GM19238 (cell line): Measurements from ENCODE around the gene PPP4R1.

Source experiments
- DNase-seq: peaks from one replicate; pipeline ENCODE4 v3.0.0; 2011; ENCODE audit warnings: low spot score; ENCODE audit not compliant: insufficient read length

PPP4R1 gene

DNA sequence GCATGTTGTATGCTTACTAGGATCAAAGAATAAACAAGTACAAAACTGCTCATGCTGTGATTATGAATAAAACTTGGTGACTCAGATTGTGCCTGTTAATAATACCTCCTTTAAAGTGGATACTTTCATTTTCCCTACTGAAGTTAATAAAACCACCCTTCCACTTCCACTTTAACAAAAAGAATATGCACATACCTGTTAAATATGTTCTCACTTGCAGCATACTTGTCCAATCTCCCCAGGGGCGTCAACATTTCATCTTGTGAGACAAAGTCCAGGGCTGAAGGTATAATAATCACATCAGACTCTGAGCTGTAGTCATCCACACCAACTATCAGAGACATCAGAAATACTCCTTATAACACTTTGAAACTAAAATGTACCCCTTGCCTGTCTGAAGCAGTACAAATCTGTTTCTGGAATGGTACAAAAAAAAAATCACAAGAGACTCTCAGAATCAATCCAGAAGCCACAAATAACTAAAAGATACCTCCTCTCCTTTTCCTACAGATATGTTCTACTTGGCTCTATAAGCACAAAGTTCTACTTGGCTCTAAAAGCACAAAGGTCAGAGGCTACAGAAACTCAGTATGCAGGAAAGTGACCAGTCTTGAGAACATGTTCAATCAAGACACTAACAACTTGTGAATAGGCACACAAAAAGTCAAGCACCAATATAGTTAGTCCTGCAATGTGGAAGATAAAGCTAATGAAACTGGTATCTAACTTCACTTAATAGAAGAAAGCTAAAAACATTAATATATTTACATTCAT lies 19.3 kb downstream of the PPP4R1 start:
- no peak for DNase-seq

DNA sequence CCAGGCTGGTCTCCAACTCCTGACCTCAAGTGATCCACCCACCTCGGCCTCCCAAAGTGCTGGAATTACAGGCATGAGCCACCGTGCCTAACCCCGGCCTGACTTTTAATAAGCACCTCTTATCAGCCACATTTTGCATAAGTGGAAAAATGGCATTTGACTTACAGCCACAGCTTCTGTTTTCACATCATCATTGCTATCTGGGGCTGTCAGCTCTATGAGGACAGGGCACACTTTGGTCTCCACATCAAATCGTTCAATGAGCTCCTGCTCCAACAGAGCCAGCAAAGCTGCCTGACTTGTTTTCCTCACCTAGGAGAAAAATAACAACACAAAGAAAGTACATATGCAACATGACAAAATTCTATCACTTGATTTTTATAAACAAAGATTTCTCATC lies 26.4 kb downstream of the PPP4R1 start:
- DNase-seq: no peak

DNA sequence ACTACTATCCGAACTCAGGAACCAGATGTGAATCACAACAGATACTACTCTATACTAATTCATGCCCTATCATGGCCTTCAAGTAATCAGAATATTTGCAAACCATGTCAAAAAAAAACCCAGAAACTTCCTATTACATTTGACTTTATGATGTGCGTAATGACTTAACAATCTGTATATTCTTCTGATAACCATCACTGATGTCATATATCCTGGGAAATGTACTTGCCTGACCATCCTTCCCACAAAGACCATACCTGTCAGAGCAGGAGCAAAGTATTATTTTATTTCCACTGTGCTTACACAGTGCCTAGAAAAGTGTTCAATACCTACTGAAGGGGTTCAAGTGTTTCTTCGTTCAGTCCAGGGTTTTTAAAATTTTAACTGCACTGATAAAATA lies 27.5 kb downstream of the PPP4R1 start:
- no peak for DNase-seq

DNA sequence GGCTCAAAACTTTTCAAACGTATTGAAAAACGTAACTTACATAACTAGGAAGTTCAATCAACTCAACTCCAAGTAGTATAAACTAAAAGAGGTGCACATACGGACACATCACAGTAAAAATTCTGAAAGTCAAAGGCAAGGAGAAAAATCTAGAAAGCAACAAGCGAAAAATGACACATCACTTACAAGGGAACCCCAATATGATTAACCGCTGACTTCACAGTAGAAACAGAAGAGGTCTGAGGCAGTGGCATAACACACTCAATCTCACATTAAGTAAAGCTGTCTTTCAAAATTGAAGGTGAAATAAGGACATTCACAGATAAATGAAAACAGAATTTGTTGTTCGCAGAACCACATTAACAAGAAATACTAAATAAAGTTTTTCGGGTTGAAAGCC lies 32.7 kb downstream of the PPP4R1 start:
- DNase-seq: no peak

DNA sequence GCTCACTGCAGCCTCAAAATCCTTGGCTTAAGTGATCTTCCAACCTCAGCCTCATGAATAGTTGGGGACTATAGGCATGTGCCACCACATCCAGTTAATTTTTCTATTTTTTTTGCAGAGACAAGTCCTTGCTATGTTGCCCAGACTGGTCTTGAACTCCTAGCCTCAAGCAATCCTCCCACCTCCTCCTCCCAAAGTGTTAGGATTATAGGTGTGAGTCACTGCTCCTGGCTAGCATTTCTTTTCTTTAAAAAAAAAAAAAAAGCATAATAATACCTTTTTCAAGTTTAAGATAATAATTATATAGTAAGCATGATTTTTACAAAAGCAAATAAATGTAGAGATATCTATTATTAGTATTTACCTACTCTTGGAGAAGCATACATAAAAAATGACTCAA lies 36.1 kb downstream of the PPP4R1 start:
- no peak for DNase-seq

DNA sequence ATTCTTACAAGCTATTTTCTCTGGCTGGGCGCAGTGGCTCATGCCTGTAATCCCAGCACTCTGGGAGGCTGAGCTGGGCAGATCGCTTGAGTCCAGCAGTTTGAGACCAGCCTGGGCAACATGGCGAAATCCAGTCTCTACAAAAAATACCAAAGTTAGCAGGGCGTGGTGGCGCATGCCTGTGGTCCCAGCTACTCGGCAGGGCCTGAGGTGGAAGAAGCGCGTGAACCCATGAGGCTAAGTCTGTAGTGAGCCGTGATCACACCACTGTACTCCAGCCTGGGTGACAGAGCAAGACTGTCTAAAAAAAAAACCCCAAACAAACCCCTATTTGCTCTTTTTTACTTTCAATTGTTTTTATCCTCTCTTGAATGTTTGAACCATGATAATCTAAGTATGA lies 37.0 kb downstream of the PPP4R1 start:
- no peak for DNase-seq

DNA sequence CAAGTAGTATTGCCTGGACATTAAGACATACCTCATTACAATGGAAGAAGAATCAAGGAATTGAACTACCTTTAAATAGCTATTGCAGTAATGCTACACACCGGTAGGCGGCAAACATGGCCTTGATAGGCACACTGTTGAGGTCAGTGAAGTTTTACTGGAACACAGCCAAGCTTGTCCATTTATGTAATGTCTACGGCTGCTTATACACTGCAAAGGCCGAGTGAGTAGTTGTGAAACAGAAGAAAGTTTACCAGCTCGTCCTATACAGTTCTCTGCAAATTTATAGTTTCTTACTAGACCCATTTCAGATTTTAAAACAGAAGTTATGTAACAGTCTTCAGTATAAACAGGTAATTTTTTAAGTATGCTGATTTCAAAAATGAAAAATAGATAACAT lies 38.8 kb downstream of the PPP4R1 start:
- peak; percentile 2 for DNase-seq

DNA sequence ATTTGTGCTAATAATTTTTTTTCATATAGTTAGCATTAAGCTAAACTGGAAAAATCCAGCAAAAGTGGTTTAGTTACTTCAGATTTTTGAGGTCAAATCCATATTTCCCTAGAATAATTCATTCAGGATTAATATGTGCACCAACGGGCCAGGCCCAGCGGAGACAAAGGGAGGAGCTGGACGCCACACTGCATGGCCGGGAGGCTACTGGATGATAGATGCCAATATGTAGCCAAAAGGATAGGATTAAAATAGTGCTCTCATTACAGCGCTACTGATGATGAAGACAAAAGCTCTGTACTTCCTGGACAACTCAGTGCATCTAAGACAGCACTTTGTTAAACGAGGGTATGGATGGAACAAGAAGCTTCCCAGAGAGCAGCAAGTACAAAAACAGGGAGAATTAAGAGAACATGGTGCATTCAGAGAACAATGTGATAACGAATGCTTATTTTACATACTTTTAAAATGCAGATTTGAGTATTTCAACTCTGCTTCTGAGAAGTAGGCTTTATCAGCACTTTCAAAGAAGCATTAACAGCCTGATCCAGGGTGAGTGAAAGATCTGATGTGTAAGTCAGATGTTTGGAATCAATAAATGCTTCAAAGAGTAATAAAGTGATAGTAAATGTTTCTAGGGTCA lies 39.8 kb downstream of the PPP4R1 start:
- no peak for DNase-seq

DNA sequence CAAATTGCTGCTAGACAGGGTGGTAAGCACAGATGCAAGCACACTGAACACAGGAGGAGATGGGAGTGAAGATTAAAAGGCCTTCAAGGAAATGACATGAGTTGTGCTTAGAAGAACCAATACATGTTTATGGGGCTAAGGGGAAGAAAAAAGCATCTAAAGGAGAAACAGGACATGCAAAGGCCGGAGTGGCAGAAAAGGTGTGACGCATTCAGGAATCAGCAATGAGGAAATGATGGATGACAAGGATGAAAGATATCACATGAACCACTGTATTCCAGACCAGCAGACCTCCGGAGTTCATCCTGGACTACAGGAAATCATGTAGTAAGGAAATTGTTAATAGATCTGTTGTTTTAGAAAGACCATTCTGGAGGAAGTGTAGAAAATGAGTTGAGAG lies 42.8 kb downstream of the PPP4R1 start:
- no peak for DNase-seq

DNA sequence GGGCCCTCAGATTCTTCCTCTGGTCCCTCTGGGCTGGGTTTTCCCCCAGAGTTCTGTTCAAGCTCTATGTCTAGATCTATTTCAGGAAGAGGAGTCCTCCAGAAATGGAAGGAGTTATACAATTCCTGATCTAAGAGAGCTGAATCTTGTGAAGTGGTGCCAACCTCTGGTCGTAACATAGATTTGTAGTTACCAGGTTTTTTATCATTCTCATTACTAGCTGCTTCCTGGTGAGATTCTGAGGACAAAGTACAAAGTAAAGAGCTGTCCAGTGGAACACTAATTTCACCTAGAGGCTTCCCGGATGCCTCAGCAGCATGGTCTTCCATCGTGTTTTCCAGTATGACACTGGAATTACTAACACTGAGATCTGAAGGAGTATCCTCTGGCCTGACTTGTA lies 44.1 kb downstream of the PPP4R1 start:
- DNase-seq: no peak

DNA sequence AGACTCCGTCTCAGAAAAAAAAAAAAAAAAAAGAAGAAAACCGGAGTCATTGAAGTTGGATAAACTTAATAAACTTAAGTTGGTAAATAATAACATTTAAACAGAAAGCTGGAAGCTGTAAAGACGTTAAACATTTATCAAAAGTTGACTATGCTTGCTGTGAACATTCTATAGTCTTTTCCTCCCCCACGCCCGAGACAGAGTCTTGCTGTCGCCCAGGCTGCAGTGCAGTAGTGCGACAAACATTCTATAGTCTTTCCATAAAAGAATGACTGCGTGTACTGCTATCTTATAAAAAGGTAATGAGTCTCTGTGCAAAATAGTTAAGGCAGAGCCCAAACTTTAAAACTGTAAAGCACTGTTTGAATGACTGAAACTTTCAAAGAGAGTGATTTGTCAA lies 45.2 kb downstream of the PPP4R1 start:
- no peak for DNase-seq

DNA sequence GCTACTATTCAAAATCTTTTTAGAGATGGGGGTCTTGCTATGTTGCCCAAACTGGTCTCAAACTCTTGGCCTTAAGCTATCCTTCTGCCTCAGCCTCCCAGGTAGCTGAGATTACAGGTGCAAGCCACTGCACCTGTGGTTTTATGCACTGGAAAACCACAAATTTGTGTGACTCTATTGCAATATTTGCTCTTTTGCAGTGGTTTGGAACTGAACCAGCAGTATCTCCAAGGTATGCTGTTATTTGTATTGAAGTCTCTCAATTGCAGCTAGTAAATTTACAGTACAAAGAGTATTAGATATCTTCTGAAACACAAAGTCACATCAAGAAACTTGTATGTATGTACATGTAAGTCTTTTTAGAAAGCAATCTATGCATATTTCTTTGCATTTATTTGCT lies 46.2 kb downstream of the PPP4R1 start:
- no peak for DNase-seq

DNA sequence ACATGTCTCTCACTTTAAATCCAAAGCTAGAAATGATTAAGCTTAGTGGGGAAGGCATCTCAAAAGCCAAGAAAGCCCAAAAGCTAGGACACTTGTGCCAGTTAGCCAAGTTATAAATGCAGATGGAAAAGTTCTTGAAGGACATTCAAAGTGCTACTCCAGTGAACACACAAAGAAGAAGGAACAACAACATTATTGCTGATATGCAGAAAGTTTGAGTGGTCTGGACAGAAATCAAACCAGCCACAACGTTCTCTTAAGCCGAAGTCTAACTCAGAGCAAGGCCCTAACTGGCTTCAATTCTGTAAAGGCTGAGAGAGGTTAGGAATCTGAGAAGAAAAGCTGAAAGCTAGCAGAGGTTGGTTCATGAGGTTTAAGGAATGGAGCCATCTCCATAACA lies 49.0 kb downstream of the PPP4R1 start:
- no peak for DNase-seq

DNA sequence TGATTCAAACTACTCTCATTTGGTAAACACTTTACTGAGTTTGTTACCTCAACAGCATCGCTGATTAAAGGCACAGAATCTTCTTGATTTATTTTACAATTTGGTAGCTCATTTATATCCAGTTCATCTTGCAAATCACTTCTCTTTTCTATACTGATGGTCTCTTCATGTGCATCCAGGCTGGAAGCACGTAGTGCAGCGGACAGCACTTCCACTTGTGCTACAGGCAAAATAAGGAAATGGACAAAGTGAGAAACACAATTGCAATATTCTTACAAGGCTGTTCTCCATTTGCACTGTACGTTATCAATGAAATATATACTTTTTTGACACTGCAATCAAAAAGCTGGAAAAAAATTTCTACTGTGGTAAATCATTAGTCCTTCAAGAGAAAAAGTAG lies 51.0 kb downstream of the PPP4R1 start:
- no peak for DNase-seq

DNA sequence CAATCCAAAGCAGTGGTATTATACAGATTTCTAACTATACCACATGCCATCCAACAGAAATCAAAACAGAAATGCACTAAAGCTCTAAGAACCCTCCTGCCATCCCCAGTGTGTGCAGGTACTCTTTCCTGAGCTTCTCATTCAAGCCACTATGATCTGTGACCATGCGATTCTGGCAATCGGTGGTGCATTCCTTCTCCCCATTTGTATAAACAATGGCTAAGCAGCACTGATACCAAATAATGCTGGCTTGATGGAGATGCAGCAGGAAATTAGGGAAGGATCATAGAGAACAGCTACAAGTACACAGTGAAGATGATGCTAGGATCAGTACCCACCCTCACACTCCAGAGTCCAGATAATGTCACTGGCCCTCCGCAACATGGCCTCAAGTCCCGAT lies 51.8 kb downstream of the PPP4R1 start:
- no peak for DNase-seq

DNA sequence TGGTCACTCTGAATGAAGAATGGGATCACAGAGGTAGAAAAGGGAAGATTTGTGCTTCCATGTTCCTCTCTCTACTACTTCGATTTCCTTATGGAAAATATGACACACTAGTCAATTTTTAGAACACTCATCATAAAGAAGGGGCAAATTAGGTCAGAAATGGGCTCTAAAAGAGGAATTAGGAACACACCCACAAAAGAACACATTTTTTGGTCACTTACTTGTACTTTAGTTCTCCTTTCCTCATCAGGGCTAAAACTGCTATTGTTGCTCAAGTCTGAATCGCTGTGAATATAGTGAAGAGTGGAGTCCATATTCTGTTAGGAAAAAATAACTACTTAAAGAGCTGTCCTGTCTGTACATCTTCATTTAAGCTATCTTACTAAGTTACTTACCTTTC lies 52.6 kb downstream of the PPP4R1 start:
- no peak for DNase-seq

DNA sequence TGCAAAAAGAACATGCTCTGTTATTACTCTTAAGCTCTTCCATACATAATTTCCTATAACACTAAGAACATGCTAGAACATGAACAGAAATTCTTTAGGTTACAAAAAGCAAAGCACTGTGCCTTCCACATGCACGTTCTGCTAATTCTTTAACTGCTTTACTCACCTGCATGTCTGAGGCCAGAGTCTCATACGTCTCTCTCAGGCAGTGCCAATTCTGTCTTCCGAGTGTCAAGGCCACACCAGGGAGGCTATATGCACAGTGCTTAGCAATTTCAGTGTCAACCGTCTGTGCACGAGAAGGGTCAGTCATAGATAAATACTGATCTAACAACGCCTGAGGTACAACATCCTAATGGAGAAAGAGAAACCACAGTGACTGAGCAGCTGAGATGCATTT lies 55.1 kb downstream of the PPP4R1 start:
- no peak for DNase-seq

DNA sequence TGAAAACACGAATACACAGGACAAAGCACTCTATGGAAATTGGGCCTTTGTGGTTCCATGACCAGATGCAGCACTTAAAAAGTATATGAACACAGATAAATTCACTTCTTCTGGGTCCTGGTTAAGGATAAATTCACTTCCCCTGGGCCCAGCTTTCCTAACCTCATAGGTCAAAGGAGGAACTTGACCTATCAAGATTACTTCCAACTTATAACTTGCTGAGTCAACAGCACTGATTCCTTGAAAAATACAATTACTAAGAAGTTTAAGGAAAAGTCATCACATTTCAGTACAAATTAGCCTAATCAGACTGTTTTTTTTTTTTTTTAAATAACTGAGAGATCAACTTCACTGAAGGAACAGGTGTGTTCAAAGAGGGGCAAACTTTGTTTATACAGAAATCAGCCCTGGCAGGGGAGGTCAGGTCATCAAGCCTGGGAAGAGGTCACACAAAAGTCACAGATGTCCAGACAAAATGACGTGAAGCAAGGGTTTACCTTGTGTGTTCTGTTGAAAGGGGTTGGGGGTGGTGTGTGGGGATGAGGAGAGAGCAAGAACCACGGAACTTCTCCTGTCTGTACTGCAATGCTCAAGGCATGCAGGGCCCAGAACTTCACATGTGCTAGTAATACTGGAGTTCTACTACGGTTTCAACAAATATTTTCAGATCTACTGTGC lies 55.8 kb downstream of the PPP4R1 start:
- DNase-seq: no peak

DNA sequence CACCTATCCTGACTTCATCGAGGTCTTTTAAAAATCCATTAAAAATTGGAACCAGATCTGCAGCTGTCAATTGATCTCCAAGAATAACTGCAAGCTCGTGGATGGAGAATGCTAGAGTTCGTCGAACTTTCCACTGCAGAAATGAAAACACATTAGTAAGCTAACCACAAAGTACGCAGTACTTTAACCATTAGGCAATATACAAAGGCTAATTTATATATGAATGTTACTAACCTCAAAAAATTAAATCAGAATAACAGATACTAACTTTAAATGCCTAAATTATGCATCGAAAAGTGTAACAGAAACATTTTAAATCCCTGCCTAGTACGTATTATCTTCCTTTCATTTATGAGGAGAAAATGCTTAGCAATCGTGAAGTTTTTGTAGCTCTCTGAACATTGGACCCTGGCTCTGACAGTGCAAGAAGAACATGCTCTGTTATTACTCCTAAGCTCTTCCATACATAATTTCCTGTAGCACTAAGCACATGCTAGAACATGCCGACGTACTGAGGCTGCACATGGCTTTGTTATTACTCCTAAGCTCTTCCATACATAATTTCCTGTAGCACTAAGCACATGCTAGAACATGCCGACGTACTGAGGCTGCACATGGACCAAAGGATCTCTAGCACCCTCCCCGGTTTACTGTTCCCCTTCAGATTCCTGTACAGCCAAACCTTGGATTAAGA lies 57.0 kb downstream of the PPP4R1 start:
- no peak for DNase-seq

DNA sequence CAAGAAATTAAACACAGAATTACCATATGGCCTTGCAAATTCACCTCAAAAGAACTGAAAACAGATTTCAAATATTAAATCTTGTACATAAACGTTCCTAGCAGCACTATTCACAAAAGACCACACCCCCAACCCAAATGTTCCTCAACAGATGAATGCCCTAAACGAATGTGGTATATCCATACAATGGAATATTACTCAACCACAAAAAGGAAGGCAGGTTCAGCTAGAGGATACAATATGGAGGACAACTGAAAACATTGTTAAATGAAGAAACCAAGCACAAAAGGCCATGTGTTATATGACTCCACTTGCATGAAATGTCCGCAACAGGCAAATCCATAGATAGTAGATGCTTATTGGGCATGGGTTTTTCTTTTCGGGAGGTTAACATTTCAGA lies 61.7 kb downstream of the PPP4R1 start:
- DNase-seq: no peak

DNA sequence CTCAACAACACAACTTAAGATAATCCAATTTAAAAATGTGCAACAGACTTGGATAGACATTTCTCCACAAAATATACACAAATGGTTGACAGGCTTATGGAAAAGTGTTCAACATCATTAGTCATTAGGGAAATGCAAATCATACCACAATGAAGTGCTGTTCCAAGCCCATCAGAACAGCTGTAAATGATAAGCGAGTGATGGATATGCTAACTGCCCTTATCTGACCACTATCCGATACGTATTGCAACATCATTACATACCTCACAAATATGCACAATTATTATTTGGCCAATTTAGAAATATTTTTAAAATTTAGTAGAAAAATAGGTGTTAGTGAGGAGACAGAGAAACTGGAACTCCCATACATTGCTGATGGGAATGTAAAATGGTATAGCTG lies 62.2 kb downstream of the PPP4R1 start:
- DNase-seq: no peak

DNA sequence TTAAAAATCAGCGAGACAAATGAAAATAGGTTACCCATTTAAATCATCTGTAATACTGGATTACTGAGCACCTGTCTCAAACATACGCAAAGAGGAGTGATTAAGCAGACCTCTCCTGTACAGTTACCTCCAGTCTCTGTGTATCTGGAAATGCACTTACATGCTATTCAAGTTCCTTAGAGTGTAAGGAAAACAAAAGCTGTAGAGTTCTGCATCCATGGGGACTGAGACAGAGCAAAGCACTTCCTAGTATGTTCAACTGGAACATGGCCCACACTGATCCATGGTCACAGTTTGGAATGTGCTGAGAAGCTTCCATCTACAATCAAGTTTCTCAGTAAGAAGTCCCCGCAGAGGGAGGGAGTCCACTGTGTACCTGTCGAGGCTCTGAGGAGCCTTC lies 63.9 kb downstream of the PPP4R1 start:
- DNase-seq: no peak
